SW 1271 (cell line): ENCODE data around the gene SHC3.

Experiments
- DNase-seq, 2 experiments: peaks; one replicate each; lab custom pipeline; 2025; lab: John Stamatoyannopoulos, UW

SHC3 gene

DNA sequence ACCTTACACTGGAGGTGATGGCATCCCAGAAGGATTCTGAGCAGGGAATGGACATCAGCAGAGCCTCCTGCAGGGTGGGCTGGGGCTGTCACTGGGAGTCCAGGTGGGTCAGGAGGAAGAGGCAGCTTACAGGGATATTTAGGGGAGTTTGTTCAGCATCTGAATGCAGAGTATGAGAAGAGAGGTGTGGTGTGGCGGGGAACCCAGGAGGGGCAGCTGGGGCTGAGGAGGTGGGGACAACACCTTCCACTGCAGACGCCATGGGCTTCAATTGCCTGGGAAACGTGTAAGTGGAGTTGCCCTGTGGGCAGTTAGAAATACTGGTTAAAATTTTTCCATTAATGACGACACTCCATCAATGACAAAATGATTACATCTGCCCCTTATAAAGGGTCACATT lies 153.9 kb downstream of the SHC3 start:
- no peak for DNase-seq

DNA sequence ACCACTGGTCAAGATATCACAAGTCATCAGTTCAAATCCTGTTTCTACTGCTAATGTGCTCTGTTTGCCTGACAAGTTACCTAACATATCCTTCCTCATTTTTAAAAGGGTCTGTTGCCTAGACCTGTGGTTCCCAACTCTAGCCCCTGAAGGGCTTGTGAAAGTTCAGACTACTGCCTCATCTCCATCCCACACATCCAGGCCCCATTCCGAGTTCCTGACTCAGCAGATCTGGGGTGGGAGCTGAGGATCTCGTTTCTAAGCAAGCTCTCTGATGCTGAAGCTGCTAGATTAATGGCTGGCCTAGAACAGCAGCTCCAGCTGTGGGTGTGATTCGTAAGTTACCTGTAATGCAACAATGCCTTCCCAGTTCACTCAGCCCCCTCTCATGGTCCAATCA lies 154.9 kb downstream of the SHC3 start:
- DNase-seq: no peak

DNA sequence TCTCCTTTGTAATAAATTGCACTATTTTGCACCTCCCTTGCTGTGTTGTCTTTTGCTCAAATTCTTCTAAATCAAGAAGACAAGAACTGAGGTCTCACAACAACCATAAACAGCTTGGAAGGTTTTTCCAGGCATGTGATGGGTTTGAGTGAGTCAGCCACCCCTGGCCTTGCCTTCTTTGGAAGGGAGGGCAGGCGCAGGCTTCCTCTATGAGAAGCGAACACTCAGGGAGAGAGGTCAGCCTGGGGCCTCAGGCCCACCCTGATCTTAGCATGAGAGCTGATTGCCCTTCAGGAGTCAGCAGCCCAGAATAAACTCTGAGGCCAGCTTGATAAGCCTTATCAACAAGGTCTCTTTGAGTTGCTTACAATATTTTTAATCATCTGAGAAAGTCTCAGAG lies 155.7 kb downstream of the SHC3 start:
- no peak for DNase-seq

DNA sequence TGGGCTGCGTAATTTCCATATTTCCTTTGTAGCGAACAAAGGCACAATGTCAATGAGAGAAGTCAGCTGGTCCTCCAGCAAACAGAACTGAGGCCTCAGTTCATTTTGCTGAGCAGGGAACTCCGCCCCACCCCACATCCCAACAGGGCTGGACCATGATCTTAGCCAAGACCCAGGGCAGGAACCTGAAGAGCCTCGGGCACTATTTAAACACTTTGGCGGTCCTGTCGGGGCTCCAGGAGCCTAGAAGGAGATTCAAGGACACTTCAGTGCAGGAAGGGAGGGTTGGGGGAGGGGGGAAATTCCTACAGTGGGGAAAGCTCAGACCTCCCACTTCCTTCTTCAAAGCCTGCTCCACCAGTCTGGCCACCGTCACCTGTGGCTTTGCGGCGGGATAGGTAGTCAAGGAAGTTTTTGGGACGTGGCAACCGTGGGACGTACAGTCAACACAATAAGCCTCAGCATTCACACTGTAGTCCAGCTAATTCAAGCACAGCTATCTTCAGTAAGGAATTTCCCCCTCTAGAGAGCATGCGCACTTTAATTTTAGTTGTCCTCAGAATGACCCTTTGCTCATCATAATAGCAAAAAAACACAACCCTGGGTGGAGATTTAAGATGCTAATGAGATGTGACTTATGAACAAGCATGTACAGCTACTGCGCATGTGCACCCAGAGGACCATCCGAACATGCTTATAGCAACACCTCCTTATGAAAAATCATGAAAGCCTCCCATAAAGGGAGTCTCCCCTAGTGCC lies 156.4 kb downstream of the SHC3 start:
- DNase-seq: no peak

DNA sequence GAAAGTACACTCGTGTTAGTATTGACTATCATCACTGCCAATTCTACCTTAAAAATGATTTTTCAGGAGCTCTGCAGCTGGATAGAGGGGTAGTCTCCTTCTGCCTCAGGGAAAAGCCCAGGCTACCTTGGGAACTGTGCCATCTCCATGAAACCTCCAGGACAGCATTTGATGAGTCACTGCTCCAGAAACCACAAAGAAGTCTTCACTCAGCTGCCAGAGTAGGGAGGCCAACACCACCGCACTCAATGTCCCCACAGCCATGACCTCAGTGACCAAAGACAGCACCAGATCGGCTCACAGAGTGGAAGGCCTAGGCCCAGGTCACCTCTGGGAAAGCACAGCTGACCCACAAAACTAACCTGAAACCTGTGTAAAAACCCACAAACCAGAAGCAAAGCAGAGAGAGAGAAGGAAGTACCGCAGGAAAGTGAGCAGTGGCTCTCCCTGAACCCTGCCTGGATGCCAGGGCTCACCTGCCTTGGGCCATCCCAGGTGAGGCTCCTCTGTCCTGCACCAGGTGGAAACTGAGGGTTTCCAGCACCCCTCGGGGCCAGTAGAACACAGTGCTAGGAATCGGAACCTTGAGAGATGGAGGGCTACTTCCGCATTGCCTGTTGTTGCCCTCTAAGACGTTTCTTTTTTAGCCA lies 157.3 kb downstream of the SHC3 start:
- DNase-seq: peak in 1 of 2 experiments; percentile 55

DNA sequence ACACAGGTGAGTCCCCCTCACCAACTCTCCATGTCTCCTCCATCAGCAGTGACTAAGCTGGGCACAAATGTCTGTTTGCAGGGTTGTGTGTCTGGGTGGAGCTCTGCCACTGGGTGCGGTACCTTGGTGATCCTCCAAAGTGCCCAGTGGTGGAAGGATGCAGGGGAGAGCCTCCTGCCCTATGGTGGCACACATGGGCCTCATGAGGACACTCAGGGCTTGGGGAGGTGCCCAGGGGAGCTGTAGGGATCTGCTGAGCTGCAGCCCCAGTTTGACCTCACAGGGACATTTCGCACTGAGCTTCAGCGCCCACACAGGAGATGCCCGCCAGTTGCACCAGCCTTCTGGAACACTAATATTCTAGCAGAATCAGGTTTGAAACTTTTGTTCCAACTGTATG lies 157.9 kb downstream of the SHC3 start:
- no peak for DNase-seq

DNA sequence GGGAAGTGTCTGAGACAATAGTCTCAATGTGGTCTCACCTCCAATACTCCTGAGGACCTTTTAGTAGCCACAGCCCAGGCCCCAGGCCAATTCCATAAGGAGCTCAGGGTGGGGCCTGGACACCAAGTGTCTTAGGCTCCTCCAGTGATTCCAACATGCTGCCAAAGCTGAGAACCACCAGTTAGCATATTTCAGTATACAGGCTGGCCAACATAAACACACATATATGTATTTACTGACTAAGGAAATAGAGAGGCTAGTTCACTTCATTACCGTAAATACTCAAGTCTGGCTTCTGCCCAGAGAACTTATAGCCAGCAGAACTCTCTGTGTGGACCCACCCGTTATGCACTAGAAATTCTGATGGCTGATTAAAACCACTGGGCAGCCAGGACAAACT lies 163.3 kb downstream of the SHC3 start:
- no peak for DNase-seq

DNA sequence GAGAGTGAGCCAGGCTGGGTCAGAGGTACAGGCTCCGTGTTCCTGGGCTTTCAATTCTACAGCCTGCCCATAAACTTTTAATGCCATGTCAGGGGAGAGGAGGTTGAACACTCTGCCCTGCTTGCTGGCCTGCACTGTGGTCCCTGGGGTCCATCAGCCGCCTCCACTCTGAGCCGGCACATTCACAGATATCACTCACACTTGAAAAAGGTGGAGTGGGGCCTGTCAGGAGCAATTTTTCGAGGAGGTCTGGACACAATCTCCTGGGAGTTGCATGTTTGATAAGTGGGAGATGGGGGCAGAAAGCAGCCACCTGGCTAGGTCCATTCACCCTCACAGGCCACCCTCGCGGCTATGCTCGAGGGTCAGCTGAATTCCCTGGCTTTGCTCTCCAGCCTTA lies 164.5 kb downstream of the SHC3 start:
- no peak for DNase-seq

DNA sequence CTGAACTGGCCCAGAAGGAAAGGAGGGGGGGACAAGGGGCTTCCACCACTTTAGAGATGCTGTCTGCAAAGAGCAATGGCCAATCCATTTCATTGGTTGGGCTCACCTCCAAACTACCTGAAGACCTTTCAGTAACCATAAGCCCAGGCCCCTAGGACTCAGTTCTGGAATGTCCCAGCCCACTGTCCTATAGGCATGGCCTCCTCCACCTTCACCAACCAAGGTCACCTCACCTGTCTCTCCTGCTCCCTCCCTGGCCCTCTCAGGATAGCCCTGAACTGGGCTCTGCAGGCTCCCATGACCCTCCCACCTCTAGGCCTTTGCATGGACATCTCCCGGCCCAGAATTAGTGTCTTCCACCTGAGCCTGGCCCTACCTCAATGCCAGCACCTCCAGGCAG lies 165.0 kb downstream of the SHC3 start:
- DNase-seq: no peak

DNA sequence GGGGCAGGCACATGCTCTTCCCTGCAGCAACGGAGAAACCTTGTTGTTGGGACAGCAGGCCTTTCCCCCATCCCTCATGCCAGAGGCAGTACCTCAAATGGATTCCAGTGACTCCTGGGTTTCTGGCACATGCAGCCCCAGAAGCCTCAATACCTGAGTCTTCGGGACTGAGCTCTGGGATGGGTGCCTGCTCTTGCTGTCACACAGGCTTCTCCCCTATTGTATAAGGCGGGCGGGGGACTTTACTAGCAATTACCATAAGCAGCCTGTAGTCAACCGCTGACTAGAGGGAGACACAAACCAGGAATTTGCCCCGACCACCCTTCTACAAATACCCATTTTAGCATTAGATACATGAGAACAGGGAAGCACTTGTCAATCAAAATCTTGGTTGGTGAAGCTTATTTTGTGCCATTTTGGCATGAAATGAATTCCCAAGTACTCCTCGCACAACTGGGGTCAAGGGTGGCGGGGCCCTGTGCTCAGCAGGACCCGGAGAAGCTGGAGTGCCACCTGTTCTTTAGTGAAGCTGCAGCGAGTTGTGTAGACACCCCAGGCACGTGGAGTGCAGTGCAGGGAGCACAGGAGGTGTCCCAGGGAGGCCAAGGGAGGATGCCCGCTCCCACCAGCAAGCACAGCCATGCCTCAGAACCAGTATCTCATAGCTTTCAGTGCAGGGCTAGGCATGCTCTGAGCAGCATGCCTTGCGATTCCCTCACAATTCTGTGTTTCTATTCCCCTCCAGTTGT lies 166.2 kb downstream of the SHC3 start:
- DNase-seq: no peak

DNA sequence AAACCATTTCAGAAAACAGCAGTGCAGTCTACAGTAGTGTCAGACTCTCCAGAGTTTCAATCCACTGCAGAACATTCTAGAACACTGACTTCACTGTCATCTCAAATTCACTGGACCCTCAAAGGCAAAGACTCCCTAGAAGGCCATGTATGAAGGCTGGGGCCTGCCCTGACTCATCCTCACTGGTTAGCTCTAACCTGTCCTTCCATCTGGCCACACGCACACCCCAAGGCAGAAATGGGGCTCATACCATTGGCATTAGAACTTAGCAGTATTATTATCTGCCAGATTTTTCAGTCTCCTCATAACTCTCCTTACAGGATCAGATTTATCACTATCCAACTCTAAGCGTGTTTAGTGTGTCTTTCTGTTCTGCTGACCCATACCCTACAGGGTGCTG lies 166.9 kb downstream of the SHC3 start:
- no peak for DNase-seq

DNA sequence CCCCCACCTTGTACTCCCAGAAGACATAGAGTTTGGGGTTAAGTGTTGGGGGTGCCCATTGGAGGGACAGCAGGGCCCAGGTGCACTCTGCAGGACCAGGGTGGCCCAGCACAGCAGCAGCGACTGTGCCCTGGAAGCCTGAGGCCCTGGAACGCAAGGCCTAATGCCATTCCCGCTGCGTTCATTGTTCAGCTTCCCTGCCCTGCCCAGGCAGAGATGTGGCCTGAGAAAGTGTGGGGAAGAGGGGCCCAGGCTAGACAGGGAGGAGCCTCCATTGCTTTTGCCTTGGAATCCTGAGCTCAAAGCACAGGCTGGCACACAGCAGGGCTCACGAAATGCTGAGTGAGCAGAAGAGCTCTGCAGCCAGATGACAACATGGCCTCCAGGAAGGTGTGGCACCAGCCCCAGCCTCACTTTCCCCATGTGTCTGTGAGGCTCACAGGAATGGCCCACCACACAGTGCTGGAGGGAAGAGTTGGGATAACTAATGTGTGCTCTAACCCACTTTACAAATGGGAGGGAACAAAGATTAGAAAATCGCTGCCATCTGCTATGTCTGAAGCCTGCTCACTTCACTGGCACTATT lies 168.0 kb downstream of the SHC3 start:
- no peak for DNase-seq

DNA sequence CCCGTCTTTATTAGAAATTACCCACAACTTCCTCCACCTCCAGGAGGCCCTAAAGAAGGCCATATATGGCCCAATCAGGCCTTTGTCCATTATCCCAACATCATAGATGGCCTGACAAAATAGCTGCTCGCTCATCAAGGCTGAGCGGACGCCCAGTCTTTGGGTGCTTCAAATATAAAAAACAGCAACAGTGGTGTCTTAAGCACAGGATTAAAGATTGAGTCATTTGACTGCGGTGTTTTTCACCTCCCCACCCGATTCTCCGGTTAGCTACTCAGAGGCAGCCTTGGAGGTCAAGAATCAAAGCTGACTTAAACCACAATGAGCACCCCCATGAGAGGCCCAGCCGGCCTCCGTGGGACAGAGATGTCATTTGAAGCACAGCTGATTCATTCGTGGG lies 168.6 kb downstream of the SHC3 start:
- no peak for DNase-seq

DNA sequence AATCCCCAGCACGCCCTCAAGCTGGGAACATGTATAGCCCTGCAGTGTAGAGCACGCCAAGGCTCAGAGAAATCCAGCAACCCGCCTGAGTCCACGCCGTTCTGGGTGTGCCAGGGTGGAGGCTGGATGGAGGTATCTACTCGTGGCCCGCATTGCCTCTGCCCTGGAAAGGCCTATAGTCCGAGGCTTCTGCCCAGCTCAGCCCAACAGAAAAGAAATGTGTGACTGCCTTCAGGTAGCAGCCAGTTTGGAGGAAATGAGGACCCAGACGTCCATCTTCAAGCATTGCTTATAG lies 169.1 kb downstream of the SHC3 start:
- no peak for DNase-seq

DNA sequence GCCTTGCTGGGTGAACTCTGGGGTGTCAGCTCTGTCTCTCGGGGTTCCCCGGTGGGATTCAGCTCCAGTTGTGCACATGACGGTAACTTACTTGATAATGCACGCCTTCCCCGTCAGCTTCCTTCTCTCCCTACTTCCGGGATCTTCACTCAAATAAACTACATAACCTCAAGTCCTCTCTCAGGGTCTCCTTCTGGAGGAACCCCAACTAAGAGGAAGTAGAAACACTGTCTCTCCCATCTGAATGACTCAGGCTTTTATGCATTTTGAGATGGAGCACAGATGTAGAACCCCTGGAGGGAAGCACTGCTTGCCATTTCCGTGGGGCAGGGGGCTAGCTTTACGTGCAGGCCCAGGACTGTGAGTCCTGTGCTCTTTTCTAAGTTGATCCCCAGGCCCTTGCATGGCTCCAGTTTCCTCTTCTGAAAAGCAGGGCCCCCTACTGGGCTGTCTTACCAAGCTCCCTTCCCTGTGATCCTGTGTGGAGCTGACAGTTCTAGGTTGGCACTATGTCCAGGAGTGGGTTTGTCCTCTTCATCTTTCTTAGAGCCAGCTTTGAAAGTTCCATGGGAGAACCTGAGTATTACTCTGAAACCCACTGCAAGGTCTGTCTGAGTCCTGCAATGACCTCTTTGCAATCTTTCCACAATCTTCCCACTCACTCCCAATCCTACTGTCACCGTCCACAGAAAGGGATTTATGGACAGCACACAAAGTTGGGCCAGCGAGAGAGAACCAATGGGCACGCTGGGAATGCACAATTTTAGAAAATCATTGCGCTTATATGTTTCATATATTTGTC lies 169.7 kb downstream of the SHC3 start:
- no peak for DNase-seq

DNA sequence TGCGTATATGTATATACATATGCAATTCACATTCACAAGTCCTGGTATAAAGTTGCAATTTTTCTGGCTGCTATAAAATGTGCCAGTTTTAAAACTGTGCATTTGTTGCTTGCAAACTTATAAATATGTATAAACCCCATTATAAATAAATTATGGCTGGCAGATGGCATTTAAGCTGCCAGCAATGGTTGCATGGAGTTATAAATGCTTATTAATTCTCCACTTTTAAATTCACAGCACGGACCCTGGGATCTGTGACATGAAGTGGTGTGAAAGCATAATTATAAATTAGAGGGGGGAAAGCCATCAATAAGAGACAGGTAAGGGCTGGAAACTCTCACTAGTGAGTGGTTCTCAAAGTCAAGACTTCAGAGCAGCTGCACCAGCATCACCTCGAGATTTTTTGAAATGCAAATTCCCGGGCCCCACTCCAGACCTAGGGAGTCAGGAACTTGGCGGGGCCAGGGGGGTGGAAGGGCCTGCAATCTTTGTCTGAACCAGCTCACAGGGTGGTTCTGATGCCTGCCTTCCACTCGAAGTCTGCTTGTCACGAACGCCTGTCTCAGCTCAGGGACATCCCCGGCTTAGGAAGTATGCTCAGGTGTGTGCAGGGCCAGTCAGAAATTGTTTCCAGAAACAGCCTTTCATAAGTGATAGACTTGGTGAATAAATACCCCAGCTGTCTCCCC lies 170.4 kb downstream of the SHC3 start:
- DNase-seq: no peak

DNA sequence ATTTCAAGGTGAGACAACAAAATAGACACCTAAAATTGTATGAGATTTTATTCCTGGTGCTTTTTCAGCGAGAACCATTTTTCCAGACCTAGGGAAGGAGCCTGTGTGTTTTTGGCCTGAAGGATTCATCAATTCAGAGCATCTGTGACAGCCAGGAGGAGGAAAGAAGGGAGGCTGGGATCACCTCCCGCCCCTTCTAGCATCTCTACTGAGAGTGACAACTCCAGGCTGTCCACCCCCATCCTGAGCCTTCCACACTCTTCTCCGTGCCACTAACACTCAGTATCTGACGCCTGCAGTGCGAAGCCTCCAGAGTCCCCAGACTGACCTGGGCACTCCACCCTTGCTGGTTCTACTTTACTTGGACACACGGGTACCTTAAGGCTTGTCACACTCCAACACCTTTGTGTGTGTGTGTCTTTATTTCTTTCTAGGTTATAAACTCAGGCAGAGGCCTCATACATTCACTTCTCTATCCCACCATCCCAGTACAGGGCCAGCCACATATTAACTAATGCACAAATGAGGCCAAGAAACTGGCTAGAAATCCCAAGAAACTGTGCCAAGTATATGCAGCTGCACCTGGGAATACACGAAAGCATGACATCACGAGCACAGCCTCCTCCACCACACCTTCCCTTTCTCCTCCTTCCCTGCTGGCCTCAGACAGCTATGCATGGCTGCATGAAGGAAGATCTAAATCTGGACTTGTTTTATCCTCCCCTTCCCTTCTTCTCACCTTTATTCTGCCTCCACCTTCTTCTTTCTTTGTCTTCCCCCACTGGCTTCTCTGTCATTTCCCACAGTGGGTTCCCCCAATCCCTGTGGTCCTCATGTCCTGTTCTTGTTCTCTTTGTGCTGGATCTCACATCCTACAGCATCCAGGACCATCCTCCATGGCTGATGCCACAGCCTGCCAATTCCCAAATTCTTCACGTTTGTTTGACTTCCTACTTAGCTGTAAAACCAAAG lies 171.3 kb downstream of the SHC3 start:
- no peak for DNase-seq

DNA sequence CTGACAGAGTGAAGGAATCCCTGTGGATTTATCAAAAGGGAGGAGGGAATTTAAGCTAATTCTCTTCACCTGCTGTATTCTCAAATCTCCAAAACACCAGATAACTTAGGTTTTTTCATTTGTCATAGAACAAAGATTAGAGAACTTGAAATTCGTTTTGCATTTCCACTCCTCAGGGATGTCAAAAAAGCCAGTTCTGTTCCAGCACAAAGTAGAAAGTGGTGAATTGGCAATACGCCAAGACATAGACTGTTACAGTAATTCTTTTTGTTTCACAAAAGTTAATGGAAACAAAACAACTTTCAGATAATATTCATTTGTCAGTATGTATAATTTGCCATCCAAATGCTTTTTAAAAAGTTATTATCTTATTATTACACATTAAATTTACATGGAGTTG lies 172.4 kb downstream of the SHC3 start:
- DNase-seq: no peak

DNA sequence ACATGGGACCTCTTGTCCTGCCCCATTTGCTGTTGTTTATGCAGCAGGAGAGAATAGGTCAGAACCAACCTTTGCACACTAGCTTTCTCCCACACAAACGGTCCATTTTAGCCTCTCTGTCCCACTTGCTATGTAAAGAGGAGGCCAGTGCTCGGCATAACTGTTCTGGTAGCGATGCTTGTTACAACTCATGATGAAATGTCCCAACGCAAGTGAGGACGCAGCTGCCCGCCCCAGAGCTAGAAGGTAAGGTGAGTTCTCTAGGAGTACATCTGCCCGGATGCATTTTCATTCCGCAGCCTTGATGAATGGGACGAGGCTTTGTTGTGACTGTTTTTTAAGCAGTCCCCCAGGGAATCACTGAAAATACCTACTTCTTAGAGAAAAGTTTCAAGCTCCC lies 173.3 kb downstream of the SHC3 start:
- no peak for DNase-seq

DNA sequence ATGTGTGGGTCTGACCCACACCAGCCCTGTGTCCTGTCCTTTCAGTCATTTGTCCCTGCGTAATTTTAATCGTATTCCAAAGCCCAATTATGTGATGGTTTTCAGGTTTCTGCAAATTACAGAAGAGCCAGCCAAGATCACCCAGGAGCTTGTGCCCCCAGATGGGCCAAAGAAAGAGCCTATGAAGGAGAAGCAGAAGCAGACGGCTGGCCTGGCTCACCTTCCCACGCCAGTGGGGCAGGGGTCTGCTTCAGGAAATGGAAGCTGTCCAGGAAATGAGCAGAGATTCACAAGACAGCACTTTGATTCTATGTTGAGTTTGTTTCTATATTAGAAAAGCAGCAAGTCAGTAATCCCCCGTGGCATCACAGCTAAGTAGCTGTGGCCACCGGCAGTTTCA lies 175.6 kb downstream of the SHC3 start:
- no peak for DNase-seq
